ENCODE results near the gene ACHE.
"Not testable (repeated sequence)": the region's sequence is repeated elsewhere in the genome, so short reads cannot be mapped to it uniquely, and the experiment has no call there.

Gene ACHE

GRCh38 chr7:100861616-100861985, 34.1 kb downstream of the ACHE start:
- no peak for DNase-seq (ENCODE audit: low read depth)

GRCh38 chr7:100860702-100861615, 34.7 kb downstream of the ACHE start:
- no peak for DNase-seq (ENCODE audit: low read depth)

GRCh38 chr7:100859856-100860255, 35.8 kb downstream of the ACHE start:
- no peak for DNase-seq (ENCODE audit: low read depth)

- DNase-seq (ENCODE audit: low read depth) = no peak
Observed at GRCh38 chr7:100856871-100857282, 38.8 kb downstream of the ACHE start.

- DNase-seq (ENCODE audit: low read depth) = no peak
Observed at GRCh38 chr7:100855515-100855914, 40.2 kb downstream of the ACHE start.

- DNase-seq (ENCODE audit: low read depth) = not testable (repeated sequence)
Observed at GRCh38 chr7:100854899-100855298, 40.8 kb downstream of the ACHE start.

- DNase-seq (ENCODE audit: low read depth) = no peak
Observed at GRCh38 chr7:100854146-100854895, 41.4 kb downstream of the ACHE start.

- peak; percentile 90 for DNase-seq (ENCODE audit: low read depth)
Observed at GRCh38 chr7:100852048-100852872, 43.4 kb downstream of the ACHE start, which contains the start of gene SLC12A9. Gene SLC12A9 (plus strand): TSS chr7:100852713. CDS start chr7:100854198, 1,485 bp downstream.

- no peak for DNase-seq (ENCODE audit: low read depth)
Observed at GRCh38 chr7:100847360-100847759, 48.3 kb downstream of the ACHE start.

- no peak for DNase-seq (ENCODE audit: low read depth)
Observed at GRCh38 chr7:100840470-100841100, 55.1 kb downstream of the ACHE start.
